CD8-positive, alpha-beta memory T cell (primary cell): Measurements from ENCODE around the gene MTLN. TPM values are rescaled to one million over a fixed set of nuclear protein-coding genes. Genes with fewer than 3 reads are reported as not detected.
"Not testable (repeated sequence)": the region's sequence is repeated elsewhere in the genome, so short reads cannot be mapped to it uniquely, and the experiment has no call there.

Experiments used
- CTCF ChIA-PET: fragments of 350-600 bp; sonication (Branson Sonifier 250); formaldehyde crosslinking; loops from one replicate; lab custom pipeline; 2021; ENCODE audit warnings: antibody characterized with exemption; lab: Charles Lee
- POLR2A ChIA-PET: fragments of 350-600 bp; sonication (Branson Sonifier 250); formaldehyde crosslinking; loops from one replicate; lab custom pipeline; 2021; ENCODE audit warnings: antibody characterized with exemption; lab: Charles Lee
- DNase-seq, 5 donors: peaks; one replicate each; pipeline versions ENCODE4 v3.0.0 to v3.0.0-alpha.2; 2020 to 2022; ENCODE audit warnings: mixed read lengths in 1 of 5
- H3K27ac ChIP-seq: one replicate; pipeline ENCODE4 v1.7.0; 2013; ENCODE audit warnings: low read depth, mild to moderate bottlenecking, low read length, moderate library complexity
- H3K27me3 ChIP-seq: 2 replicates; pipeline ENCODE4 v1.7.0; 2013; ENCODE audit warnings: low read length, mild to moderate bottlenecking; ENCODE audit not compliant: insufficient read depth, poor library complexity, severe bottlenecking
- H3K36me3 ChIP-seq: 2 replicates; pipeline ENCODE4 v1.7.0; 2013; ENCODE audit warnings: mild to moderate bottlenecking, low read length, moderate library complexity; ENCODE audit not compliant: insufficient read depth
- H3K4me1 ChIP-seq: 2 replicates; pipeline ENCODE4 v1.7.0; 2013; ENCODE audit warnings: mild to moderate bottlenecking, low read length, moderate library complexity; ENCODE audit not compliant: insufficient read depth
- H3K4me3 ChIP-seq: 2 replicates; pipeline ENCODE4 v1.7.0; 2013; ENCODE audit warnings: mild to moderate bottlenecking, low read length
- H3K9me3 ChIP-seq: 2 replicates; pipeline ENCODE4 v1.7.0; 2013; ENCODE audit warnings: mild to moderate bottlenecking, low read length
- H3K27ac Mint-ChIP-seq, 8 donors: one replicate each; pipeline ENCODE4 v1.8.0; 2020 to 2021; ENCODE audit warnings: mixed read lengths in 8 of 8, mild to moderate bottlenecking in 6 of 8, inconsistent platforms in 3 of 8, moderate library complexity in 3 of 8
- H3K27me3 Mint-ChIP-seq, 2 donors: one replicate each; pipeline ENCODE4 v1.8.0; 2020 to 2021; ENCODE audit warnings: mixed read lengths in 2 of 2, mild to moderate bottlenecking in 1 of 2, moderate library complexity in 1 of 2
- H3K36me3 Mint-ChIP-seq, 3 donors: one replicate each; pipeline ENCODE4 v1.8.0; 2020 to 2021; ENCODE audit warnings: mixed read lengths in 3 of 3, inconsistent platforms in 1 of 3, mild to moderate bottlenecking in 1 of 3
- H3K4me1 Mint-ChIP-seq, 3 donors: one replicate each; pipeline ENCODE4 v1.8.0; 2020 to 2021; ENCODE audit warnings: mixed read lengths in 3 of 3, inconsistent platforms in 1 of 3, mild to moderate bottlenecking in 1 of 3
- H3K4me3 Mint-ChIP-seq, 7 donors: one replicate each; pipeline ENCODE4 v1.8.0; 2020 to 2021; ENCODE audit warnings: mixed read lengths in 7 of 7, mild to moderate bottlenecking in 6 of 7, moderate library complexity in 4 of 7, inconsistent platforms in 2 of 7
- H3K9me3 Mint-ChIP-seq, 5 donors: one replicate each; pipeline ENCODE4 v1.8.0; 2020 to 2022; ENCODE audit warnings: mixed read lengths in 5 of 5, mild to moderate bottlenecking in 3 of 5, moderate library complexity in 2 of 5, inconsistent platforms in 1 of 5
- polyA plus RNA-seq: library from polyadenylated mRNA; unstranded; fragments of 300-500 nt; fragmentation: Illumina TruSeq; gene quantifications from one replicate; pipeline ENCODE4 v1.2.3, GENCODE V29; 2021
- total RNA-seq, 2 experiments: library from RNA; stranded (reverse); gene quantifications; one replicate each; pipeline ENCODE4 v1.2.3, GENCODE V29; 2021

Gene MTLN
- total and polyA plus RNA-seq, 3 experiments from 2014 or later = 112 to 121 (median 120) TPM

GRCh38 chr2:110215091-110215490, 2.7 kb upstream of the MTLN start:
- peaks cover 23 to 59% of the 10 kb centered on the region in 2 donors for H3K27me3 Mint-ChIP-seq
- peak overlapping the region in 1 of 8 donors; percentile 57 for H3K27ac Mint-ChIP-seq
- peaks cover 0 to 14% (median 1%) of the 10 kb centered on the region in 3 donors for H3K36me3 Mint-ChIP-seq
- Histone ChIP-seq H3K9me3 (peaks cover 4% of the 10 kb centered on the region), H3K4me3 (no peak overlapping the region), H3K27me3 (no peaks in the 10 kb centered on the region), H3K36me3 (peaks cover 2% of the 10 kb centered on the region), H3K27ac (no peak overlapping the region), H3K4me1 (peaks cover 11% of the 10 kb centered on the region)
- H3K4me1 Mint-ChIP-seq = peaks cover 7 to 19% (median 13%) of the 10 kb centered on the region in 3 donors
- ChIA-PET CTCF (no interaction called here), POLR2A (no interaction called here)
- DNase-seq = no peak
- peak overlapping the region in 1 of 7 donors; percentile 60 for H3K4me3 Mint-ChIP-seq
- peaks cover 0 to 2% (median 0%) of the 10 kb centered on the region in 5 donors for H3K9me3 Mint-ChIP-seq

- POLR2A ChIA-PET, CTCF ChIA-PET, H3K9me3 Mint-ChIP-seq, H3K27ac ChIP-seq, H3K36me3 ChIP-seq, DNase-seq, H3K4me3 ChIP-seq, H3K27me3 ChIP-seq, H3K9me3 ChIP-seq, H3K27ac Mint-ChIP-seq: not testable (repeated sequence)
- H3K4me3 Mint-ChIP-seq = peak overlapping the region in 5 of 7 donors; percentile 24 to 57 (median 41)
- H3K4me1 ChIP-seq = peaks cover 11% of the 10 kb centered on the region
- H3K36me3 Mint-ChIP-seq = peaks cover 0 to 25% (median 9%) of the 10 kb centered on the region in 3 donors
- H3K4me1 Mint-ChIP-seq = peaks cover 14 to 26% (median 25%) of the 10 kb centered on the region in 3 donors
- peaks cover 22 to 44% of the 10 kb centered on the region in 2 donors for H3K27me3 Mint-ChIP-seq
These were observed 1.2 kb upstream of the MTLN start for GRCh38 chr2:110213522-110213921.

GRCh38 chr2:110205660-110206455, 6.5 kb downstream of the MTLN start:
- Histone ChIP-seq H3K9me3 (no peaks in the 10 kb centered on the region), H3K27me3 (no peaks in the 10 kb centered on the region), H3K36me3 (peaks cover 7% of the 10 kb centered on the region), H3K27ac (no peak overlapping the region), H3K4me3 (no peak overlapping the region), H3K4me1 (peaks cover 5% of the 10 kb centered on the region)
- peaks cover 0 to 22% (median 9%) of the 10 kb centered on the region in 3 donors for H3K36me3 Mint-ChIP-seq
- H3K27ac Mint-ChIP-seq = peak overlapping the region in 7 of 8 donors; percentile 66 to 98 (median 97)
- peaks cover 25 to 33% (median 32%) of the 10 kb centered on the region in 3 donors for H3K4me1 Mint-ChIP-seq
- POLR2A ChIA-PET = no interaction called here
- CTCF ChIA-PET = no interaction called here
- H3K4me3 Mint-ChIP-seq = peak overlapping the region; percentile 85 to 93 (median 90)
- no peaks in the 10 kb centered on the region for H3K9me3 Mint-ChIP-seq
- no peak for DNase-seq
- peaks cover 0 to 4% of the 10 kb centered on the region in 2 donors for H3K27me3 Mint-ChIP-seq

- ChIA-PET POLR2A (no interaction called here), CTCF (no interaction called here)
- Histone ChIP-seq H3K4me3 (peak within 1 kb of the TSS; percentile 83), H3K27ac (peak within 1 kb of the TSS; percentile 71), H3K36me3 (peaks cover 1% of the 10 kb centered on the region), H3K9me3 (no peaks in the 10 kb centered on the region), H3K27me3 (no peaks in the 10 kb centered on the region), H3K4me1 (peaks cover 5% of the 10 kb centered on the region)
- H3K4me3 Mint-ChIP-seq = peak within 1 kb of the TSS; percentile 85 to 93 (median 90)
- peaks cover 22 to 27% (median 24%) of the 10 kb centered on the region in 3 donors for H3K4me1 Mint-ChIP-seq
- H3K27me3 Mint-ChIP-seq = peaks cover 0 to 4% of the 10 kb centered on the region in 2 donors
- peaks cover 0 to 16% (median 7%) of the 10 kb centered on the region in 3 donors for H3K36me3 Mint-ChIP-seq
- peak within 1 kb of the TSS; percentile 11 to 98 (median 96) for H3K27ac Mint-ChIP-seq
- H3K9me3 Mint-ChIP-seq = no peaks in the 10 kb centered on the region
- peak; percentile 73 to 90 (median 82) for DNase-seq
These were observed 7.7 kb downstream of the MTLN start, which contains the start of gene NPHP1 for GRCh38 chr2:110204408-110205385. NPHP1 (minus strand) TSS chr2:110205013; CDS start chr2:110204968, 45 bp downstream.

GRCh38 chr2:110198016-110198415, 14.3 kb downstream of the MTLN start:
- Mint-ChIP-seq H3K36me3 (no peaks in the 10 kb centered on the region), H3K27me3 (peaks cover 0 to 8% of the 10 kb centered on the region in 2 donors), H3K4me3 (no peak overlapping the region), H3K4me1 (no peaks in the 10 kb centered on the region), H3K9me3 (no peaks in the 10 kb centered on the region), H3K27ac (peak overlapping the region in 1 of 8 donors; percentile 82)
- Histone ChIP-seq H3K4me3 (no peak overlapping the region), H3K4me1 (no peaks in the 10 kb centered on the region), H3K27ac (no peak overlapping the region), H3K36me3 (no peaks in the 10 kb centered on the region), H3K27me3 (no peaks in the 10 kb centered on the region), H3K9me3 (no peaks in the 10 kb centered on the region)
- DNase-seq = no peak
- CTCF ChIA-PET = no interaction called here
- POLR2A ChIA-PET = no interaction called here

- Mint-ChIP-seq H3K9me3 (no peaks in the 10 kb centered on the region), H3K27ac (no peak overlapping the region), H3K27me3 (peaks cover 0 to 6% of the 10 kb centered on the region in 2 donors), H3K36me3 (no peaks in the 10 kb centered on the region), H3K4me3 (no peak overlapping the region), H3K4me1 (no peaks in the 10 kb centered on the region)
- Histone ChIP-seq H3K36me3 (no peaks in the 10 kb centered on the region), H3K27ac (no peak overlapping the region), H3K9me3 (no peaks in the 10 kb centered on the region), H3K27me3 (no peaks in the 10 kb centered on the region), H3K4me3 (no peak overlapping the region), H3K4me1 (no peaks in the 10 kb centered on the region)
- POLR2A ChIA-PET = no interaction called here
- CTCF ChIA-PET = no interaction called here
- no peak for DNase-seq
These were observed 14.9 kb downstream of the MTLN start for GRCh38 chr2:110197452-110197851.

- H3K4me3 ChIP-seq, H3K27me3 ChIP-seq, H3K27ac Mint-ChIP-seq, H3K27me3 Mint-ChIP-seq, H3K9me3 ChIP-seq, H3K4me1 Mint-ChIP-seq, H3K36me3 ChIP-seq, H3K4me1 ChIP-seq, CTCF ChIA-PET, POLR2A ChIA-PET, DNase-seq, H3K36me3 Mint-ChIP-seq, H3K27ac ChIP-seq, H3K4me3 Mint-ChIP-seq: not testable (repeated sequence)
- peaks cover 0 to 11% (median 4%) of the 10 kb centered on the region in 5 donors for H3K9me3 Mint-ChIP-seq
These were observed 22.2 kb downstream of the MTLN start for GRCh38 chr2:110190169-110190568.
